G401 (cell line): ENCODE results near the gene GNLY. TPM values are rescaled to one million over a fixed set of nuclear protein-coding genes. Genes with fewer than 3 reads are reported as not detected.
A peak's percentile ranks its signal among the peaks of the same experiment; 100 is the strongest.

ENCODE experiments used
- DNase-seq: peaks from one replicate; pipeline ENCODE4 v3.0.0-alpha.2; 2015; ENCODE audit warnings: low spot score
- in situ Hi-C: cut with HindIII; loops from 2 replicates; pipeline ENCODE4 v1.10.0; 2016; ENCODE audit warnings: low sequenced_read_pairs, mixed read lengths
- total RNA-seq: library from RNA; depleted of rRNA; stranded (reverse); fragments of >200 nt; shearing (Covaris generic); gene quantifications from 2 replicates; pipeline ENCODE4 v1.2.3, GENCODE V29; 2014

GNLY gene
- total RNA-seq, 1 experiment from 2014 or later, result not detected

- in situ Hi-C loops, result no loop called here
- peak; percentile 30 for DNase-seq
These were observed 39.2 kb downstream of the GNLY start for GRCh38 chr2:85733121-85733960.

GRCh38 chr2:85734015-85734414, 39.9 kb downstream of the GNLY start:
- DNase-seq, result no peak
- in situ Hi-C loops, result no loop called here

- no peak for DNase-seq
- in situ Hi-C loops, result no loop called here
These were observed 40.9 kb downstream of the GNLY start for GRCh38 chr2:85734942-85735608.

GRCh38 chr2:85735691-85736090, 41.5 kb downstream of the GNLY start:
- no peak for DNase-seq
- in situ Hi-C loops, result no loop called here

DNA sequence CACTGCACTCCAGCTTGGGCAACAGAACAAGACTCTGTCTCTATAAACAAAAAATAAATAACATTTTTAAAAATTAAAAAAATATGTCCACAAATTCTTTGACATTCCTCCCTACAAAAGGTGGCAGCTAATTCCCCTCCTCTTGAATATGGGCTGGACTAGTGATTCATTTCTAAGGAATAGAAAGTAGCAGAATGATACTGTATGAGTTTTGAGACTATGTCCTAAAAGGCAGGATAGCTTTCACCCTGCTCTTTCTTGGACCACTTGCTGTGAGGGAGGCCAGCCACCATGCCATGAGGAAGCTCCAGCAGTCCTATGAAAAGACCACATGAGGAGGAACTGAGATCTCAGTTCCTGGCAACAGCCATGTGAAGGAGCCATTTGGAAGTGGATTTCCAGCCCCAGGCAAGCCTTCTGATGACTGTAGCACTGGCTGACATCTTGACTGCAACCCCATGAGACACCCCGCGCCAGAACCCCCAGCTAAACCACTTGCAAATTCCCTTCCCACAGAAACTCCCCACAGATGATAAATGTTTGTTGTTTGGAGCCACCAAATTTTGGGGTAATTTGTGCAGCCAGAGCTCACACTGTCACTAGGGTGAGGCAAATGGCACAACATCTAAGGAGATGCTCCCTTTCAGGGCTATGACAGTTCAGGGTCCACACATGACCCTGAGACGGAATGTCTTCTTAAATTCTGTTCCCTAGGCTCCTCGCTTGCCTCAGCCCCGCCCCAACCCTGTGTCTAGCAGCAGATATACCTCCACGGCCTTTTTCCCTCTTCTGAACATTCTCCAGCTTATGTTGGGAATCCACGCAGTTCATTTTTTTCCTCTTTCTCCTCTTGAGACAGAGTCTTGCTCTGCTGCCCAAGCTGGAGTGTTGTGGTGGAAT, 42.5 kb downstream of the GNLY start:
- in situ Hi-C loops, result no loop called here
- DNase-seq, result no peak

- DNase-seq, result no peak
- in situ Hi-C loops, result no loop called here
These were observed 43.3 kb downstream of the GNLY start for GRCh38 chr2:85737481-85737880.

- in situ Hi-C loops, result no loop called here
- DNase-seq, result no peak
These were observed 43.8 kb downstream of the GNLY start for GRCh38 chr2:85737961-85738360.

DNA sequence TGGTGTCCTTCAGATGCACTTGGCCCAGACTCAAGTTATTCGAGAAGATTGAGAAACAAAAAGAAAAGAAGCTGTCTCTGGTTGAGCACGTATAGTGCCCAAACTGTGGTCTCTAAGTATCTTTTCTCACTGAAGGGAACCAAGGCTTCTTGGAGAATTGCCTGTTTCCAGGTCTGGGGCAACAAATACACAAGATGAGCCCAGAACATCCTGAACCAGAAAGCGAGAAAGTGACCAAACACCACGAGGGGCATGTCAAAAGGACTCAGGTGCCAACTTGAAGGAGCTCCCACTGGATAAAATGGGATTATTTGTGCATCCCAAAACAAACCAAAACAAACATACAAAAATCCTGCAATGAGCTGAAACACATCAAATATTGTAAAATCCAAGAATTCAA, 46.0 kb downstream of the GNLY start:
- DNase-seq, result no peak
- in situ Hi-C loops, result no loop called here

DNA sequence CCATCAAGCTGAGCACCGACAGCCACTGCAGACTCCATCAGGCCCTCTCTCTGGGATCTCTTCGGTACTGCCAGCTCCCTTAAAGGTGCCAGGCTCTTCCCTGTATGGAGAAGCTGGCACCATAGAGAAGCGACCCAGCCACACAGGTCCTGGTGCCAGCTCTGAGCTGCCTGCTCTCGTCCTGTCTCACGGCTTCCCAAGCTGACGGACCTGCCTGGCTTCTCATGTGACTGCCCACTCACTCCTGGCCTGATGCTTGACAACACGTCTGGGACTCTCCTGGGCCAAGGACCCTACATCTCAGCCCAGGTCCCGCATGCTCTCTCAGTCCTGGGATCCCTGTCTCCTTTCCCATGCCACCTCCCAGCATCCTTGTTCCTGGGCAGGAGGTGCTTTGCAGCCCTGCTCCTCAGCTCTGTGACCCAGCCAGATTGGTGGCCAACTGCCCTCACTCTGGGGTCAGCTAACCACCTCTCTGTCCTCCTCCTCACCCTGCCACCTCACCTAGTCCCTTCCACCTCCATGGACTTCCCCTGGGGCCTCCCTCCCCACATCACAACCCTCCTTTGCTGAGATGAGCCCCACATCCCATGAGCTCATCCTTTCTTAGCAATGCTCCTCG, 47.2 kb downstream of the GNLY start:
- in situ Hi-C loops, result no loop called here
- DNase-seq, result peak; percentile 61

- peak; percentile 25 for DNase-seq
- in situ Hi-C loops, result no loop called here
These were observed 47.8 kb downstream of the GNLY start for GRCh38 chr2:85741833-85742455.

DNA sequence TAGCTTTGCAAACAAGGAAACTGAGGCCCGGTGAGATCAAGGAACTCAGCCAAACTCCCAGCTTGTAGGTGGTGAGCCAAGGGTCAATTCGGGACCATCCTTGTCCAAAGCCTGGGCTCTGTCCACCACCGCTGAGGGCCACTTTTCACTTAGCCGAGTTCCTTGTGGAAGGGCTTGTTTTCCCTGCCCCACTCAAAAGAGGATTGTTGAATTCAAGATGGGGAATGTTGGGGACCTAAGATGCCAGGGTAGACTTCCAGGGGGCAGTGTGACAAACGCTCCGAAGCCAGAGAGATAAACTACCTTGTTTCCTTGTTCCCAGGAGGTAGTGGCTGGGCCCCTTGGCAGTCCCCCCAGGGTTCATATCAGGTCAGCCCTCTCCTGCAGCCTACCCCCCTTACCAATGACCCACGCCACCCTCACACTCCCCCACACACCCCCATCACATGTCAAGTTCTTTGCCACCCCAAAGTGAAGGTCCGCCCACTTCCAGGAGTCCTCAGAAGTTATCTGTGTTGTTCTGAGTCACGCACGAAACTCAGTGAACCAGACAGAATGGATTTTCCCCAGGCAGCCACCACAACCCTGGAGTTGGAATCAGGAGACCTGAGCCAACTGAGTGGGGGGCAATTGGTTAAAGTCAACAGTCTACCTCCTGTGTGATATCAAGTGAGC, 49.3 kb downstream of the GNLY start:
- no peak for DNase-seq
- in situ Hi-C loops, result no loop called here

DNA sequence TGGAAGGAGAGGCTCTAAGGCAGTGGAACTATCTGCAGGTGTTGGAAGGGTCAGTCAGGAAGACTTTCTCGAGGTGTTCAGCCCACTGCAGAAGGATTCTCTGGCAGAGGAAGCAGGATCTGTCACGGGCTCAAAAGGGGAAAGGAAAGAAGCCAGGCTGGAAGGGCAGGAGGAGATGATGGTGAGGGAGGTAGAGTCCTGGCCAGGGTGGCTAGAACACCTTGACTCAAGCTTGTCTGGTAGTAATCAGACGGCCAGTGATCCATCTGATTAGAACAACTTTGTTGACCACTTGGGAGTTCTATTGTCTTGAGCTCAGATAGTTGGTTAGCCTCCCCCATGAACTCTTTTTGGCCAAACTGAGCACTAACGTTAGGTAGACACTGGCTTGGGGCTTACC, 49.9 kb downstream of the GNLY start:
- in situ Hi-C loops, result no loop called here
- no peak for DNase-seq

GRCh38 chr2:85744741-85745601, 50.8 kb downstream of the GNLY start:
- in situ Hi-C loops, result no loop called here
- DNase-seq, result no peak

DNA sequence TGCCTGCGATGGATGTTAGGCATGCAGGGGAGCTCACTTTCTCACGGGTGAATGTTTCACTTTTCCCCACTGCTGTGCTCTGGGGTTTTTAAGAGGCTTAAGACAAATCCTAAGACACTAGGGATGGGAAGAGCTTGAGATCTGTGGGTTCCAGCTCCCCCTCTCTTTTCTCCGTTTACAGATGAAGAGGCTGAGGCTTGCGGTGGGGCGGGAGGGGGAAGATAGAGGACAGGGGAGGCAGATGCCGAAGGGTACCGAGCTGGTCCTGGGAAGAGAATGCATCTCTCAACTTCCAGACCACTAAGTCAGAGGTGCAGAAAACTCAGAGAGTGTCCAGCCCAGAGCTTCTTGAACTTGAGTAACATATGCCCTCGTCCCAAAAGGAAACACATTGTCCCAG, 51.5 kb downstream of the GNLY start:
- DNase-seq, result no peak
- in situ Hi-C loops, result no loop called here

DNA sequence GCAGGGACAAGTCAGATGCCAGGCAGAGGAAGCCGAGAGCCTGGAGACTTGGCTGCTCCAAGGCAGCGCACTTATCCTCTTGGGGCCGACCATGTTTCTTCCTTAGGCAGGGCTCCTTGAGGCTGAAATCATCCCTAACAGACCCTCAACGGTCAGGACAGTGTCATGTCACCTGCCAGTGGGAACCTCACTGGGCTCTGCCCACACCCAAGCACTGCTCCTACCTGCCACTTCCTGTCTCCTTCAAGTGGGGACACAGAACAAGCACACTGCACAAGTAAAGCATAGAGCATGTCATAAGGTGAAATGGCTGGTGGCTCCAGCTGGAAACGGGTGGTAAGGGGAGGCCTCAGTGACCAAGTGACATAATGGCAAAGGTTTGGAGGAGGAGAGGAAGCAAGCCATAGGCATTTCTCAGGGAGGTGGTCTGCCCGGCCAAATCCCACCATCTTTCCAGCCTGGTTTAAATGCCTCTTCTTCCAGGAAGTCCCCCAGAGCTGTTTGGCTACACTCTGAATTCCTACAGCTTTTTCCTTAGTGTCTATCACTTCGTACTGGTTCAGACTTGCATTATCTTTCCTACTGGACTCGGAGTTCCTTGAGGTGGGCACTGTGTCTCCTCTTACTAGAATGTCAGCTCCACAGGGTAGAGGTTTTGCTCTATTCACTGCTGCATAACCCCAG, 52.3 kb downstream of the GNLY start:
- no peak for DNase-seq
- in situ Hi-C loops, result no loop called here

- no peak for DNase-seq
- in situ Hi-C loops, result no loop called here
These were observed 53.3 kb downstream of the GNLY start for GRCh38 chr2:85747441-85747840.
